Measurements from ENCODE around the gene ADAT1. TPM values are rescaled to one million over a fixed set of nuclear protein-coding genes. Genes with fewer than 3 reads are reported as not detected.

ADAT1 gene
- total RNA-seq, 1 donor from 2014 or later, result 55.2 TPM

Other genes starting within 250 kb of the ADAT1 start
- 37.3 TPM for gene CFDP1, start 189.8 kb downstream of the ADAT1 start, total RNA-seq
- gene TMEM170A, start 158.6 kb downstream of the ADAT1 start, total RNA-seq, result 30.7 TPM
- 0.94 TPM for gene CHST6, start 127.8 kb downstream of the ADAT1 start, total RNA-seq
- 0.16 TPM for gene CHST5, start 87.2 kb downstream of the ADAT1 start, total RNA-seq
- gene TMEM231, start 67.0 kb downstream of the ADAT1 start, total RNA-seq, result 17.0 TPM
- 80.3 TPM for gene GABARAPL2, start 56.9 kb downstream of the ADAT1 start, total RNA-seq
- 79.4 TPM for gene KARS1, start 24.4 kb upstream of the ADAT1 start, total RNA-seq
- 143 TPM for gene TERF2IP, start 24.5 kb upstream of the ADAT1 start, total RNA-seq
- gene CPHXL2, start 53.7 kb upstream of the ADAT1 start, total RNA-seq, result not detected
- gene DUXB, start 78.2 kb upstream of the ADAT1 start, total RNA-seq, result not detected
- gene CPHXL, start 103.2 kb upstream of the ADAT1 start, total RNA-seq, result not detected

Data from occipital lobe (tissue), 1 donor.